Ascending aorta (tissue), 2 donors: ENCODE data around the gene SPAM1. TPM values are rescaled to one million over a fixed set of nuclear protein-coding genes. Genes with fewer than 3 reads are reported as not detected.
A peak's percentile ranks its signal among the peaks of the same experiment; 100 is the strongest.
"Not testable (repeated sequence)": the region's sequence is repeated elsewhere in the genome, so short reads cannot be mapped to it uniquely, and the experiment has no call there.

Experiments
- DNase-seq, 2 donors: peaks; one replicate each; pipeline ENCODE4 v3.0.0-alpha.2; 2019; ENCODE audit warnings: low spot score in 2 of 2
- H3K27ac ChIP-seq, 2 donors: fragments of 200-600 bp; sonication (generic); one replicate each; pipeline ENCODE4 v1.5.1; 2016 to 2017; ENCODE audit warnings: mild to moderate bottlenecking in 1 of 2
- H3K27me3 ChIP-seq: fragments of 200-600 bp; sonication (generic); one replicate; pipeline ENCODE4 v1.5.1; 2017
- H3K36me3 ChIP-seq, 2 donors: fragments of 200-600 bp; sonication (generic); one replicate each; pipeline ENCODE4 v1.5.1; 2016
- H3K4me1 ChIP-seq, 2 donors: fragments of 200-600 bp; sonication (generic); one replicate each; pipeline ENCODE4 v1.5.1; 2016 to 2017; ENCODE audit warnings: mild to moderate bottlenecking in 1 of 2
- H3K4me3 ChIP-seq, 2 donors: fragments of 200-600 bp; sonication (generic); one replicate each; pipeline ENCODE4 v1.5.1; 2016 to 2017; ENCODE audit warnings: mild to moderate bottlenecking in 1 of 2
- H3K9me3 ChIP-seq, 2 donors: fragments of 200-600 bp; sonication (generic); one replicate each; pipeline ENCODE4 v1.5.1; 2016
- CTCF ChIP-seq, 3 experiments: fragments of 200-600 bp in 2 of 3; fragments of 450-650 bp in 1 of 3; sonication (generic) in 2 of 3; IDR thresholded peaks; one replicate each; pipeline ENCODE4 v1.5.1; 2016 to 2019; ENCODE audit warnings: antibody characterized with exemption in 3 of 3, mild to moderate bottlenecking in 1 of 3, moderate library complexity in 1 of 3
- intact Hi-C: fragments of 100-400 bp; cut with DNase I; formaldehyde crosslinking; loops from one replicate; pipeline ENCODE4 v1.15.1; 2023
- total RNA-seq: library from RNA; depleted of rRNA; stranded (reverse); fragments of >200 nt; gene quantifications from one replicate; pipeline ENCODE4 v1.1.0, GENCODE V29; 2016

SPAM1 gene
- total RNA-seq, 1 donor from 2014 or later: not detected

GRCh38 chr7:123888192-123888591 is 36.8 kb upstream of the SPAM1 start:
- Histone ChIP-seq H3K27me3 (no peaks in the 10 kb centered on the region), H3K27ac (no peak overlapping the region), H3K4me1 (no peaks in the 10 kb centered on the region), H3K36me3 (no peaks in the 10 kb centered on the region), H3K9me3 (peaks cover 0 to 10% of the 10 kb centered on the region in 2 donors), H3K4me3 (no peak overlapping the region)
- intact Hi-C loops: no loop called here
- DNase-seq: no peak
- TF ChIP-seq CTCF (IDR thresholded peaks at IDR 0.05): no peak

- H3K4me3 ChIP-seq, H3K4me1 ChIP-seq, H3K36me3 ChIP-seq, intact Hi-C loops, H3K27me3 ChIP-seq, DNase-seq, H3K27ac ChIP-seq: not testable (repeated sequence)
- peaks cover 0 to 13% of the 10 kb centered on the region in 2 donors for H3K9me3 ChIP-seq
Measured at GRCh38 chr7:123894753-123895152, 30.3 kb upstream of the SPAM1 start.

GRCh38 chr7:123901101-123901500 is 23.9 kb upstream of the SPAM1 start:
- DNase-seq: no peak
- Histone ChIP-seq H3K27me3 (no peaks in the 10 kb centered on the region), H3K27ac (no peak overlapping the region), H3K4me1 (no peaks in the 10 kb centered on the region), H3K9me3 (no peaks in the 10 kb centered on the region), H3K4me3 (no peak overlapping the region), H3K36me3 (no peaks in the 10 kb centered on the region)
- intact Hi-C loops: no loop called here
- TF ChIP-seq CTCF (IDR thresholded peaks at IDR 0.05): no peak

- Histone ChIP-seq H3K9me3 (no peaks in the 10 kb centered on the region), H3K4me3 (no peak overlapping the region), H3K4me1 (no peaks in the 10 kb centered on the region), H3K27me3 (no peaks in the 10 kb centered on the region), H3K27ac (no peak overlapping the region), H3K36me3 (no peaks in the 10 kb centered on the region)
- no peak for TF ChIP-seq CTCF (IDR thresholded peaks at IDR 0.05)
- no peak for DNase-seq
- intact Hi-C loops: no loop called here
Measured at GRCh38 chr7:123905714-123906113, 19.3 kb upstream of the SPAM1 start.

- no peak overlapping the region for H3K27ac ChIP-seq
- no peaks in the 10 kb centered on the region for H3K36me3 ChIP-seq
- no peak overlapping the region for H3K4me3 ChIP-seq
- no peak for DNase-seq
- intact Hi-C loops: no loop called here
- H3K9me3 ChIP-seq: no peaks in the 10 kb centered on the region
- peak in 1 of 3 experiments; percentile 14 for TF ChIP-seq CTCF (IDR thresholded peaks at IDR 0.05)
- no peaks in the 10 kb centered on the region for H3K27me3 ChIP-seq
- H3K4me1 ChIP-seq: no peaks in the 10 kb centered on the region
Measured at GRCh38 chr7:123916240-123916724, 8.8 kb upstream of the SPAM1 start.

GRCh38 chr7:123917878-123918277 is 7.2 kb upstream of the SPAM1 start:
- Histone ChIP-seq H3K27ac (no peak overlapping the region), H3K4me1 (no peaks in the 10 kb centered on the region), H3K9me3 (no peaks in the 10 kb centered on the region), H3K36me3 (no peaks in the 10 kb centered on the region), H3K27me3 (no peaks in the 10 kb centered on the region), H3K4me3 (no peak overlapping the region)
- intact Hi-C loops: no loop called here
- no peak for TF ChIP-seq CTCF (IDR thresholded peaks at IDR 0.05)
- no peak for DNase-seq
